Germinal center (tissue), 1 donor: ENCODE data around the gene C10orf90.

Experiments used
- DNase-seq: peaks from one replicate; pipeline ENCODE4 v3.0.0; 2012; ENCODE audit warnings: mixed read lengths, low spot score

The C10orf90 gene

DNA sequence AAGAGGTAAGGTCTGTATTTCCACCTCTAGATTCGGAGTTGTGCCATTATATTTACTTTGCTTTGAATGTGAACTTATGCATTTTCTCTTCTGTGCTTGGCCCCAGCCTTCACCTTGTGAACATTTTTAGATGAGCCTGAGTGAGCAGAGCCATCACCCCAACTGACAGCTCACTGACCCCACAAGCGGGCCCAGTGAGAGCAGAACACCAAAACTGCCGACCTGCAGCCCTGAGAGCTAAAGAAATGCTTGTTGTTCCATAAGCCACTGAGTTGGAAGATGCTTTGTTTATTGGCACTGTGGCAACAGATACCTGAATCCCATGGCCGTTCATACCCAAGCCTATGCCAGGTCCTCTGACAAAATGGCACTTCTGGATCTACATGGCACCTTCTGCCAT, 37.8 kb downstream of the C10orf90 start:
- no peak for DNase-seq

DNA sequence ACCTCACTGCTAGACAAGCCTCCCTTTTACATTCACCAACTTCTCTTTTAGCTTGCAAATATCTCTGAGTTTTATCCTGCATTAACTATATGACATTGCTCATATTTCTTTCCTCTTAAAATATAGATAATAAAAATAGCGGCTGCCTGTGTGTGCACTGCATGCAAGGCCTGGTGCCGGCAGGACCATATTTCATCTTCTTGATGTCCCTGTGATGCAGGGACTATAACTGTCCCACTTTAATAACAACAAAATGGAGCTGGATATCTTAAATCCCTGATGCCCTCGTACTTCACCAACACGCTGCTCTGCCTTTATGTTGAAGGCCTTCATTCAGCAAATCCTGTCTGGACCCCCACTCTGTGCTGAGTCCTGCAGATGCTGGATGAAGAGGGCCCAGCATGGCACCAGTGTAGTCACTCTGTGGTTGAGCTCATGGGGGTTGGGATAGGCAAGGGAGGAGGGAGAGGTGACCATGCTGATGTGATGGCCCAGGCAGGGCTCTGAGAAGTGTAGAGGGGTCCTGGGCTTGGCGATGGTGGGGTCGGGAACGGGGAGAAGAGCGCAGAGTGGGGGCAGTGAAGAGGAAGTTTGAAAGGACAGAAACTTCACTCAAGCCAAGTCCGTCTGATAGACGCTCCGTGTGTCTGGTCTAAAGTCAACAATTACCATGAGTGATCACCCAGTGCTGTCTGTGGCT, 40.4 kb downstream of the C10orf90 start:
- DNase-seq: no peak

DNA sequence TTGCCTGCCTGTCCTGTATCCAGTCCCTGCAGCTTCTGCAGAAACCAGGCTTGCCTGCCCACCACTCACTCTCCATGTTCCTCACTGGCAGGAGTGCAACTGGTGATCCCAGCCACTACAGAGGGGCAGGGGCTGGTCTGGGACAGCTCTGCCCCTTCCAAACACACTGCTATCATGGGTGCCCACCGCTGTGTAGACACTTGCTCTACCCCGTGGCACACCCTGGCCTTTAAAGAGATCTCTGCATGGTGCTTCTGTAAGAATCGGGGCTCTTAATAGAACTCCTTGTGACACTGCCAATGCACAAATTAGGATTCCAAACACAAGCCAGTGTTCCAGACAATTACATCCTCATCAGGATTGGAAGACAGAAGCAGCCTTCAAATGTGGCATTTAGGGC, 41.7 kb downstream of the C10orf90 start:
- DNase-seq: no peak

DNA sequence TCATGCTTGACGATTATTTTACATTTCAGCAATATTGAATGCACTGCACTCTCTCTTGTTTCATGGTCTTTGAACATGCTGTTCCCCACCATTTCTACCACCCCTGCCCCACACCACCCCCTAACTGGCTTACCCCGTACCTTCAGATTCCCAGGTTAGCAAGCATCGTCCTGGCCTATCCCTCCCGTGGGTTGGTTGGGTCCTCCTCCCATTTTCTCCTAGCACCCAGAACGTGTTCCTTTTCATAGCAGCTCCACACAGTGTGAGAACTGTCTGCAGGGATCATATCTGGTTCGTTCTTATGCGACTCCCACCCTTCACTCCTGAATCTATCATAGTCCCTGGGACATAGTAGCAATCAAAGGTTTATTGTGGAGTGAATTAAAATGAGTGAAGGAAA, 48.6 kb downstream of the C10orf90 start:
- DNase-seq: no peak

DNA sequence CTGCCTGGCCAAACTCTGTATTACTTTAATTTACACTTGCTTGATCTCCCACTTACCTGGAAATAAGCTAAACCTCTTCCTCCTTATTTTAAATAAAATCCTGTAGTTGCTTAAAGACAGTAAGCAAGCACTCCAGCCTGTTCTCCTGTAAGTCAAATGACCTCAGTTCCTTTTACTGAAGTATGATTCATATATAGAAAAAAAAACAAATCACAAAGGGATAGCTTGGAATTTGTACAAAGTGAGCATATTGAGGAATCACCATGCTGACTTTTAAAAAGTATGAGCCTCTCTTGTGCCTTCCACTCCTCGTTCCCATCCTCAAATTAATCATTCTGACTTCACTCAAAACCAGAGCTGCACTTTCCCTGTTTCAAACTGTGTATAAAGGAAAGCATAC, 52.0 kb downstream of the C10orf90 start:
- no peak for DNase-seq

DNA sequence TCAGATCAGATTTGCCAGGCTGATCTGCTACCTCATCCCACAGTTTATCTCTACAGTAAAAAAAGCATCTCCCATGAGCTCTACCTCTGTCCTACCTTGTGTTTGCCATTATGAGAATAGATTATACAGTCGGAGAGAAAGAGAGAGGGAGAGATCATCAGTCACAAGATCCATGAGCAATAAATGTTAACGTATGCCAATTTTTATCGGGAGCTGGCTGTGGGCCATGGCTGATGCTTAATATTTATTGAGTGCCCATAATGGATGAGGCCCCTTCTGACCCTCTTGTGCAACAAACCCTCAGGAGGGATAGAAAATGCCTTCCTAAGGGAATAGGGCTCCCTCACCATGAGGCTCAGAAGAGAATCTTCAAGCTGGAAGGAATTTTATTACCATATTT, 52.8 kb downstream of the C10orf90 start:
- no peak for DNase-seq

DNA sequence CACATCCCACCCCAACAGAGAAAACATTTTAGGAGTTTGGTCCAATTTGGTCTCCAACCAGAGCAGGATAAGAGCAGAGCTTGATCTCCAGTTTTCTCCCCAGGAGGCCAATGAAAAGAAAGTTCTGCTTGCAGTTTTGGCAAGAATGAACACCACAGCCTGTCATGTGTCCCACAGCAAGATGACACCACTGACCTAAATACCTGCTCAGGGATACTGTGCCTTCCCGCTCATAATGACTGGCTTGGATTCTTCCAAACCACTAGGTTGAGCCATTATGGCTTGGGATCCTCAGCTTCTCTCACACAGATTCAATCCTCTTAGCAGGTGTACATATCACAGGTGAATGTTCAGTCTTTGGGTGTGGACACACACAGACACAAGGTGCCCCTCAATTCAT, 53.3 kb downstream of the C10orf90 start:
- no peak for DNase-seq

DNA sequence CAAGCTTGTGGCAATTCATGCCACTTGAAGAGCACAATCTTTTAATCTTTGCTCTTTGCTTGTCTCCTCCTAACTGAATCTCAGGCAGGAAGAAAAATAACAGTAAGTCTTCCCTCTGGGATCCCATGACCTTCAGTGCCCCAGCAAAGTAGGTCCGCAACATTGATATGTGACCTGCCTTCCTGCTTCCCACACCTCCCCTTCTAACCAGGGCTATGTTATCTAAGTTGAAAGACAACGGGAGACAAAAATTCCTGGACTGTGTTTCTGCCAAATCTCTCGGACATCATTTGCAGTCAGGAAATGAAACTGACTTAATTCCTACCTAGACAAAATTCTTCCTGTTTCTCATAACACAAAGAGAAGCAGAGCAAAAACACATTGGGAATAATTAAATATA, 53.8 kb downstream of the C10orf90 start:
- DNase-seq: no peak

DNA sequence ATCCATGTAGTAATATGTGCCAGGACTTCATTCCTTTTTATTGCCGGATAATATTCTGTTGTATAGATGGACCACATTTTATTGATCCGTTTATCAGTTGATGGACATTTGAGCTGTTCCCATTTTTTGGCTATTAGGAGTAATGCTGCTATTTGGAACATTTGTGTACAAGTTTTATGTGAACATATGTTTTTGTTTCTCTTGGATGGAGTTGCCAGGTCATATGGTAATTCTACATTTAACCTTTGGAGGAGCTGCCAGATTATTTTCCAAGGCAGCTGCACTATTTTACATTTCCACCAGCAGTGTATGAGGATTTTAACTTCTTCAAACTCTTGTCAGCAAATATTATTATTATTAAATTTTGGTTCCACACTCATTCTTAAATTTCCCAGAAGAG, 59.2 kb downstream of the C10orf90 start:
- no peak for DNase-seq

DNA sequence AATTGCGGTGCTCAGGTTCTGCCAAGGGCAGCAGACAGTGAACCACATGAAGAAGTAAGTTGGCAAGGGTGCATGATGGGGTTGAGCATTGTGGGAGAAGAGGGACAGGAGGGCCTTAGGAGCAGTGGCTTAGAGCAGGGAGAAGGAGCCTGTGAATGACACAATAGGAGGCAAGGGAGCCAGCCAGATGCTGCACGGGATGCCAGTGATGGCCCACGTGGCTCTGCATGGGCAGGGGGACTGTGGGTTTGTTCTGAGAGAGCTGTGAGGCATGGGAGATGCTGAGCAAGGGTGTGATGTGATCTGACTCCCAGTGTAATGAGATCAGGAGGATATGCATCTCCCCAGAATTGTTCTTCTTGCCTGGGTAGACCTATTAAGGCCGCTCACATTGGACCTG, 60.9 kb downstream of the C10orf90 start:
- no peak for DNase-seq

DNA sequence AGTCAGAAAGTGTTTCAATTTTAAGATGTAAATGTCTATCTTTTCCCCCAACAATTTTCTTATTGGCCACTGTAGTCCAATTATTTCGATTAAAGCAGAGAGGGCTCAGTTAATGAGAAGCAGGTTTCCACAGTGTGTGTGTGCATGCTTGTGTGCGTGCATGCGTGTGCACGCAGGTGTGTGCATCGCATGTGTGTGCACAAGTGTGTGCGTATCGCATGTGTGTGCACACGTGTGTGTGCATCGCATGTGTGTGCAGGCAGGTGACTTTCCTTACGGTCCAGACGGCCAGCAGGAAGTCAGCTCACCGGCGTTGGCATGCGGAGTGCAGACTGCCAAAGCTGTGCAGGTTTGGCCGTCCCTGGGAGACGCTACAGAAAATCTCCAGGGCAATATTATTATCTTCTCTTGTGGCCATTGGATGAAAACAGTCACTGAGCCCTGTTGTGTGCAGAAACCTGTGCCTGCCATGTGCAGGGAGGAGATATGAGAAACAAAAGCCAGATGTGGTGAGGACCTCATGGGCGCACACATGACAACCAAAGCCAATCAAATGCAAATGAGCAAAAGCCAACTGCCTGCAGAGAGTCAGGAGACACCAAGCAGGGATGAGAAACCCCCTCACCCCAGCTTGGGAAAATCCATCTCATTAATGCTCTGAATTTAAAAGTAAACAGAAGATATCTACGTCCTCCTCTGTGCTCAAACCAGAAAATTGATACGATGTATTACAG, 70.4 kb downstream of the C10orf90 start:
- DNase-seq: no peak

DNA sequence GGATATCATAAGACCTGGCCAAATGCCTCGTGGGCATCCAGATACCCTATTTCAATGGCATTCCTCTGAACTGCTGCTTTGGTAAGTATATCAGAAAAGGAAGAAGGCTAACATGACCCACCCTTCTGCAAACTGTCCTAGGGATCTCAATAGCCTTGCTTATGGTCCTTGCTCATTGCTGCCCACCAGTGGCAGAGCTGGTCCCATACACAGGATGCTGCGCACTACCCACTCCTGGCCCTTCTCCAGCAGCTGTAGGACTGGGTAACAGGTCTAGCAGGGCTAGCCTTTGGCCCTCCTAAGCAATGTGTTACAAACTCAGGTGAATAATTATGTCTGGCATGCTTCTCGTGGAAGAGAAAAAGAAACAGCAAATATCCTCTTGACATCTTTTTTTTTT, 72.5 kb downstream of the C10orf90 start:
- peak; percentile 18 for DNase-seq

DNA sequence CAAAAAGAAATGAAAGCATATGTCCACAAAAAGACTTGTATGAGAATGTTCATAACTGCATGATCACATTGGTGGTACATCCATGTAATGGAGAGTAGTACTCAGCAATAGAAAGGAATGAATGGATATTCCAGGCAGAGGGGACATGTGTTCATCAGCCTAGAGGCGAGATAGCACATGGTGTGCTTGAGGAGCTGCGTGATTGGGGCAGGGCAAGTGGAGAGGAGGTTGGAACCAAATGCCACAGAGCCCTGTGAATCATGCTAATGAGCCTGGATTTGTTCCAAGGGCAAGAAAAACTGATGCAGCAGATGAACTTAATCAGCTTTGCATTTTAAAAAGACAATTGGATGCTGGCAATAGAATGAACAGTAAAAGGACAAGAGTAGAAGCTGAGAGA, 73.3 kb downstream of the C10orf90 start:
- DNase-seq: no peak

DNA sequence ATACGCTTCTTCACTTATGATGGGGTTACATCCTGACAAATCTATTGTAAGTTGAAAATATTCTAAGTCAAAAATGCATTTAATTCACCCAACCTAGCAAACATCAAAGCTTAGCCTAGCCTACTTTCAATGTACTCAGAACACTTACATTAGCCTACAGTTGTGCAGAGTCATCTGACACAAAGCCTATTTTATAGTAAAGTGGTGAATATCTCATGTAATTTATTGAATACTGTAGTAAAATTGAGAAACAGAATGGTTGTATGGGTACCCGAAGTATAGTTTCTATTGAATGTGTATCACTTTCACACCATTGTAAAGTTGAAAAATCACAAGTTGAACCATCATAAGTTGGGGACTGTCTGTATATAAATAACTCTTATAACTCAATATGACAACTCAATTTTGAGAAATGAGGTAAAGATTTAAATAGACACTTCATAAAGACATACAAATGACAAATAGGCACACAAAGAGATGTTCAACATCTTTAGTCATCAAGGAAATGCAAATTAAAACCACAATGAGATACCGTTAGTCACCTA, 73.9 kb downstream of the C10orf90 start:
- no peak for DNase-seq

DNA sequence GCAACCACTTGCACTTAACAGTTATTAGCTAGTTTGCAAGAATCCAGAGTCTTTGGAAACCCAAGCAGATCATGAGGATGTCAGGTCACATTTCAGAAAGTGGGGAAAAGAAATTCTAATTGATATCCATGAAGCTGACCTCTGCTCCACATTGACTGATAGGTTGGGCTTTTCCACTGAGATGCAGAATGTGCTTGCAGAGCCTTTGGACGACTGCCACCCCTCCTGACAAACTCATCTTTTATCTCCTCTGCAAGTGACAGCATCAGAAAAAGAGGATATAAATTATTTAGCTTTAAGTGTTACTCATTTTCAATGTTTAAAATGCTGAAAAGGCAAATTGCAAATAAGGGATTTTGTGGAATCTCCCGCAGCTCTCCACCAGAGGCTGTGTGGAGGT, 75.3 kb downstream of the C10orf90 start:
- no peak for DNase-seq

DNA sequence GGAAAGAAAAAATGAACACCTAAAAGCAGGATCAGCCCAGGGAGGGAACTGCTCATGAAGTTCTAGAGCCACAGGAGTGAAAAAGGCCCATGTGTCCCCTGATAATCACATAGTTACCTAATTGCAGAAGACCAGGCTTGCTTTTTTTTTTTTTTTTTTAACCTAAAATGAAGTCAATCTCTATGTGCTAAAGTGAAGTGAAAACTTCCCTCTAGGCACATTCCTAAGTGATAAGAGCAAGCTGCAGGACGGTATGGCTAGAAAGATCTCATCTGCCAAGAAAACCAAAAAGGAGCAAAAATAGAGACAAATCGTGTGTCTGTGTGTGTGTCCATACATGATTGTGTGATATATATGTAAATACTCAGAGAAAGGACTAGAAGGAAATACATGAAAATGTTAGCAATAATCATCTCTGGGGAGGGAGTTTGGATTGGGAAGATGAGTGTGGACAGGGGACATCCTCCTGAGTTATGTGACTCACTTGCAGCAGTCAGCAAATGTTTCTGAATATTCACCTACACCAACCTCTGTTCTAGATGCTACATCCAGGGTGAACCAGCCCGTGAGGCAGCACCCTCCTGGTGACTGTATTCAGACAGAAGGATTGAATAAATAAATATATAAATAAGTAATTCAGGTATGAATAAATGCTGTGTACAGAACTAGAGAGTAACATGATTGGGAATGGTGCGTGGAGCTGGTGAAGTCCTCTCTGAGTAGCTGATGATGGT, 76.4 kb downstream of the C10orf90 start:
- no peak for DNase-seq

DNA sequence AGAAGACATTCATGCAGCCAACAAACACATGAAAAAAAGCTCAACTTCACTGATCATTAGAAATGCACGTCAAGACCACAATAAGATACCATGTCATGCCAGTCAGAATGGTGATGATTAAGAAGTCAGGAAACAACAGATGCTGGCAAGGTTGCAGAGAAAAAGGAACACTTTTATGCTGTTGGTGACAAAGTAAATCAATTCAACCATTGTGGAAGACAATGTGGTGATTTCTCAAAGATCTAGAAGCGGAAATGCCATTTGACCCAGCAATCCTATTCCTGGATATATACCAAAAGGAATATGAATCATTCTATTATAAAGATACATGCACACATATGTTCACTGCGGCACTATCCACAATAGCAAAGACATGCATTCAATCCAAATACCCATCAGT, 77.6 kb downstream of the C10orf90 start:
- DNase-seq: no peak

DNA sequence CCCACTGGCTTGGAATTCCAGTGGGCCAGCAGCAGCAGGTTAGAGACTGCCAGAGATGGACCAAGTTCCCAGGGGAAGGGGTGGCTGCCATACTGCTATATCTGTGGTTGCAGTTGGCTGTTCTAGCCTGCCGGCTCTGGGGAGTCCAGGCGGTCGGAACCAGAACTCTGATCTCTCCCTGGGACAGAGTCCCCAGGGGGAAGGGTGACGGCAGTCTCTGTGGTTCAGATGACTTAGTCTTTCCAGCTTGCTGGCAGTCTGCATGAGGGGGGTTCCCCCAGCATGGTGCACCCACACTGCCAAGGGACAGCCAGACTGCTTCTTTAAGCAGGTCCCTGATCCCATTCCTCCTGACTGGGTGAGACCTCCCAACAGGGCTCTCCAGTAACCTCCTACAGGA, 82.5 kb downstream of the C10orf90 start:
- no peak for DNase-seq

DNA sequence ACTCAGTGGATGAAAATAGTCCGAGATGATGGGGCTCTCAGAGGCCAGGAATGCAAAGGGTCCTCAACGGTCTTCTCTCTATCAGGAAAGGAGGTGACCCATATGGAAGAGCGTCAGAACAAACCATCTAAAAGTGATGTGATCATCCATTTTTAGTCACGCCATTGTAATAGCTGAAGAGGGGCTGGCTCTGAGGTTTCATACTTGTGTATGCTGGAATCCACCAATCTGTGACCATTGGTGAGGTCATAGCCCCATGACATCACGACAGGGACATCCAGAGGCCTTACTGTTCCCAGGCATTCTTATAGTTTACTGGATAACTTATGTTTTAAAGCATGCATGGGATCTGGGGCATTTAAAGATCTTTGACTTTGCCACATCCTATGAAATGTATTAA, 83.6 kb downstream of the C10orf90 start:
- DNase-seq: no peak

DNA sequence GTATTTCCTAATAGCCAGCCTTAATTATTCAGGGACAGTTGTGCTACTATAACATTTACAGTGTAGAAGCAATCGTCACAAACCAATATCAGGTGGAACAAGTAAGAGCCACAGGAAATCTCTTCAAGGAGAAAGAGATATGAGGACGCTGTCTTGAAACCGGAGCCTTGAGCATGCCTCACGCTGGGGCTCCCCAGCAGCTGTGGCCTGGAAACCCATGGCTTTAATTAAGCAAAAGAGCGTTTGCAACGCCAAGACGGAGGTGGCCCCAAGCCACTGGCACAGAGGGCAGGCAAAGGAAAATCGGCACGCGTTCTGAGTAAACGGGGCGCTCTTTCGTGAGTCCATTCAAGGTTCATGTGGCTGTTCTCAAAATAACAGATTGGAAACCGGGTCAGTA, 84.4 kb downstream of the C10orf90 start:
- no peak for DNase-seq

DNA sequence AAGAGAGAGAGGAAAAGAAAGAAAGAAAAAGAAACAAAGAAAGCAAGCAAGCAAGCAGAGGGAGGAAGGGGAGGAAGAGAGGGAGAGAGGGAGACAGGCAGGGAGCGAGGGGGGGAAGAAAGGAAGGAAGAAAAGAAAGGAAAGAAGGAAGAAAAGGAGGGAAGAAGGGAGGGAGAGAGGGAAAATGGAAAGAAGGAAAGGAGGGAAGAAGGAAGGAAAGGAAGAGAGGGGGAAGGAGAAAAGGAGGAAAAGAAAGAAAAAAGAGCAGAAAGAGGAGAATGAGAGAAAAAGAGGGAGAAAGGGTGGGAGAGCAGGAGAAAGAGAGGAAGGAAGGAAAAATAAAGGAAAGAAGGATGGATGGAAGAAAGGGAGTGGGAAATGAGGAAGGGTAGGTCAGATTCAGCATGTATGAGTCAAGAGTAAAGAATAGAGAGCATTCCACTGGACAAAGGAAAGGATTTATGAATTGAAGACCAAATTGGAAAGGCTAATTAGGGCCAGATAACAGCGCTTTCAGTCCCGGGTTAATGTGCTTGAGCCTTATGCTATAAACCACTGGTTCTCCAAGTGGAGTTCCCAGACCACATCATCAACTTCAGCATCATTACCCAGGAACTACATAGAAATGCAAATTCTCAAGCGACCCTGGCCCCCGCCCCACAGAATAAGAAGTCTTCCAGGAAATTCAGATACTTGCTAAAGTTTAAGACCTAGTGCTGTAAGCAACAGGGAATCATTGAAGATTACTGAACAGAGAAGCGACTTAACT, 85.1 kb downstream of the C10orf90 start:
- DNase-seq: no peak

DNA sequence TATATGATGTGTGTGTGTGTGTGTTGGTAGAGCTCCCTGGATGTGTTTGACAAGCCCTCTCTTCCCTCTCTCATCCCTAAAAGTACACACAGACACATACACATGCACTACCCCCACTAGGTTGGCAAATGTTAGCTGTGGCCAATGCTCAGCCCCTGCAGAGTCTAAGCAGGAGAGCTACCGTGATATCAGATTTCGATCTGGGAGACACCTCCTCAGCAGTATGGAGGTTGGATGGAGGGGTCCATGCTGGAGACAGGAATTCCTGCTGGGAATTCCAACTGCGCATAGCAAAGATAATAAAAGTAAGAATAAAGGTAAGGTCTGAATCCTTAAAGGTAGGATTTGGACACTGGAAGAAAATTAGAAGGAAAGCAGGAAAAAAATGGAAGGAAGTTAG, 85.7 kb downstream of the C10orf90 start:
- DNase-seq: no peak
